IPS-11a (cell line): ENCODE results near the gene FAM162A.
"Not testable (repeated sequence)": the region's sequence is repeated elsewhere in the genome, so short reads cannot be mapped to it uniquely, and the experiment has no call there.

ENCODE experiments used
- H3K4me3 ChIP-seq: one replicate; pipeline ENCODE4 v1.5.1; 2013; ENCODE audit warnings: low read depth, low read length, control low read depth

Gene FAM162A, protein sequence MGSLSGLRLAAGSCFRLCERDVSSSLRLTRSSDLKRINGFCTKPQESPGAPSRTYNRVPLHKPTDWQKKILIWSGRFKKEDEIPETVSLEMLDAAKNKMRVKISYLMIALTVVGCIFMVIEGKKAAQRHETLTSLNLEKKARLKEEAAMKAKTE

DNA sequence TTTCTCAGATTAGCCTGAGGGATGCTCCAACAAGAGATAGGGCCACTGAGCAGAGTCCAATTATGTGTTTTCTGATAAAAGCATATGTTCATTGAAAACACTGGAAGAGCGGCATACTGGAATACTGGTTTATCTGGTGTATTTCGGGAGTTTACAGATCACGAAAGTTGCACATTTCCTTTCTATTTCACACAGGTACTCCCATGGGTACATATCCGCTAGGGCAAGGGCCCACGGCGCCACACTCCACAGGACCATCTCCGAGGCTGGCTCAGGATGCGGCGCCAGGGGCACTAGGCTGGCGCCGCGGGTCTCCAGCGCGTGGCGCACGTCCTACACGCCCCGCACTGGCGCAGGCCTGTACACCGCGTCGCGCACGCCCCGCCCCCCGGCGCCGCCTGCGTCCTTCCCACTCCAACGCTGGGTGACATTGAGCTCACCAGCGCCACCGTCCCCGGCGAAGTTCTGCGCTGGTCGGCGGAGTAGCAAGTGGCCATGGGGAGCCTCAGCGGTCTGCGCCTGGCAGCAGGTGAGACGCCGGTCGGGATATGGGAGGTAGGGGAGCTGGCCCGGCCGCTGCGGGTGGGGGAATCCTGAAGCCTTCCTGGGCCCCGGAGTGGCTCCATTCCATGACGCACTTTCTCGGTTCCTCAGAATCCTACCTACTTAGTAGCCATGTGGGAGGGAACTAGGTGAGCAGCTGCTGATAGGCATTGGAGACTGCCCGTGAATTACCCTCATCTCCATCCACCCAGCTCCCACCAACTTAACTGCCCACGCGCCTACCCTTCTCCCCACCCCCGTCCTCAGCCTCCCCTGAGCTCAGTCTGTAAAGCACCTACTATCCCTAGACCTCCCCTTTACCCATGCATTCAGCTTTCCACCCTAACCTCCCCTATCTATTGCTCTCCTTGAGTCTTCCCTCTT is at the start of gene FAM162A:
FAM162A (plus strand) TSS at position 412 of the 927 bp plus-strand sequence; CDS start at position 496, 84 bp downstream.
- H3K4me3 ChIP-seq = peak within 1 kb of the TSS; percentile 94

DNA sequence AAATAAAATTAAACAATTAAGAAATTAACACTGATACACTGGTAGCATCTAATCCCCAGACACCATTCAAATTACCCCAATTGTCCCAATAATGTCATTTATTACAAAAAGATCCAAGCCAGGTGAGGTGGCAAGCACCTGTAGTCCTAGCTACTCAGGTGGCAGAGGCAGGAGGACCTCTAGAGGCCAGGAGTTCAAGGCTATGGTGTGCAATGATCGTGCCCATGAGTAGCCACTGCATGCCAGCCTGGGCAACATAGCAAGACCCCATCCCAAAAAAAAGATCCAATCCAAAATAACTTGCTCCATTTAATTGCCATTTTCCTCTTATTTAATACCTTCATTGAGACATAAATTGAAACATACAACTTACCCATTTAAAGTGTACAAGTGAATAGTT is 41.2 kb upstream of the FAM162A start:
- no peak overlapping the region for H3K4me3 ChIP-seq

DNA sequence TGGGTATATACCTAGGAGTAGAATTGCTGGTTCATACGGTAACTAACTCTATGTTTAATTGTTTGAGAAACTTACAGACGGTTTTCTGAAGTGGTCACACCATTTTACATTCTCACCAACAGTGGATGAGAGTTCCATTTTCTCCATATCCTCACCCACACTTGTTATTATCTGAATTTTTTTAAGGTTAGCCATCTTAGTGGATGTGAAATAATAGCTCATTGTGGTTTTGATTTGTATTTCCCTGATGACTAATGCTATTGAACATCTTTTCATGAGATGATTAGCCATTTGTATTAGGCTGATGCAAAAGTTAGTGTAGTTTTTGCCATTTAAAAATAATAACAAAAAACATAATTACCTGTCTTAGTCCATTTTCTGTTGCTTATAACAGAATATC is 40.3 kb upstream of the FAM162A start:
- H3K4me3 ChIP-seq = no peak overlapping the region

DNA sequence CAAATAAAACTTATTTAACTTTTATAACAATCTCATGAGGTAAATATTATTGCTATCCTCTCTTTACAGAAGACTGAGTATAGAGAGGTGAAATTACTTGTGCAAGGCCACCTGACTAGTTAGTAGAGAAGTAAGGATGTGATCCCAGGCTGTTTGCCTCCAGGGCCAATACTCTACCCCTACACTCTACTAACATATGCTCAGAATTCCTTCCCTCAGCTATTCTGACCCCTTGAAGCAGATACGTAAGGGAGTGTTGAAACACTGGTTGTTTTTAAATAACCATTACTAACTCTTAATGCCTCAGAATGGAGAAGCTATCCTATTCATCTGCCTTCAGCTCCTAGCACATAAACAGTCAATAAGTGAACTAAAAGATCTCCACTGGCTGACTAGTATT is 34.8 kb upstream of the FAM162A start:
- H3K4me3 ChIP-seq = no peak overlapping the region

DNA sequence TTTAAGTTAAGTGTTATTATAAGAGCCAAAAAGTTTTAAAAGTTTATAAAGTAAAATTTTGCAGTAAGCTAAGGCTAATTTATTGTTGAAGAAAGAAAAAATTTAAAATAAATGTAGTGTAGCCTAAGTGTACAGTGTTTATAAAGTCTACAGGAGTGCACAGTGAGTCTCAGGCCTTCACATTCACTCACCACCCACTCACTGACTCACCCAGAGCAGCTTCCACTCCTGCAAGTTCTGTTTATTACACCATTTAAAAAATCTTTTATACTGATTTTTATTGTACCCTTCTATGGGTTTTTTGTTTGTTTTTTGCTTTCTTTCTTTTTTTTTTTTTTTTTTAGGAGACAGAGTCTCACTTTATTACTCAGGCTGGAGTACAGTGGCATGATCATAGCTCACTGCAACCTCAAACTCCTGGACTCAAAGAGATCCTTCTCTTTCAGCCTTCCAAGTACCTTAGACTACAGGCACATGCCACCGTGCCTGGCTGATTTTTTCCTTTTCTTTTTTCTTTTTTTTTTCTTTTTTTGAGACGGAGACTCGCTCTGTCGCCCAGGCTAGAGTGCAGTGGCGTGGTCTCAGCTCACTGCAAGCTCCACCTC is 33.1 kb upstream of the FAM162A start:
- no peak overlapping the region for H3K4me3 ChIP-seq

DNA sequence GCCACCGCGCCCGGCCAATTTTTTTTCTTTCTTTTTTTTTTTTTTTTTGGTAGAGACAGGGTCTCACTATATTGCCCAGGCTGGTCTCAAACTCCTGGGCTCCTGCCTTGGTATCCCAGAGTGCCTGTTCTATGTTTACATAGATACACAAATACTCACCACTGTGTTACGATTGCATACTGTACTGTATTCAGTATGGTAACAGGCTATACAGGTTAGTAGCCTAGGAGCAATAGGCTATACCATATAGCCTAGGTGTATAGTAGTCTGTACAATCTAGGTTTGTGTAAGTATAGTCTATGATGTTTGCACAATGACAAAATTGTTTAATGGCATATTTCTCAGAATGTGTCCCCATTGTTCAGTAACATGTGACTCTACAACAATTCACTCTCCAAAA is 32.4 kb upstream of the FAM162A start:
- H3K4me3 ChIP-seq = no peak overlapping the region

DNA sequence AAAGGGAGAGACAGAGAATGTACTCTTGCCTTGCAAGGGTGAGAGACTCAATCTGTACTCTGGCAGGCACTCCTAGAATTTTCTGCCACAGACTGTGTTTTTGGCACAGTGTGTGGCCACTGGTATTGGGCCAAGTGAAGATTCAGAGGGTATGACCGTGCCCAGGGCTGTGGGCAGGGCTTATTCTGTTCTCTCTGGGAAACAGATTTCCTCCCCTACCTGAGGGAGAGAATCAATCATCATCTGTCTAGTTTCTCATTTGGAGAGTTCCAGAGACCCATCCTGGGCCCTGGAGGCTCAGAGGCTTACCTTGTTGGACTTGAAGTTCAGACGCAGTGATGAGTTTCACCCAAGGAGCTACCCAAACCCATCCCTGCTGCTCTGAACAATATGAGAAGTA is 30.8 kb upstream of the FAM162A start:
- H3K4me3 ChIP-seq = no peak overlapping the region

DNA sequence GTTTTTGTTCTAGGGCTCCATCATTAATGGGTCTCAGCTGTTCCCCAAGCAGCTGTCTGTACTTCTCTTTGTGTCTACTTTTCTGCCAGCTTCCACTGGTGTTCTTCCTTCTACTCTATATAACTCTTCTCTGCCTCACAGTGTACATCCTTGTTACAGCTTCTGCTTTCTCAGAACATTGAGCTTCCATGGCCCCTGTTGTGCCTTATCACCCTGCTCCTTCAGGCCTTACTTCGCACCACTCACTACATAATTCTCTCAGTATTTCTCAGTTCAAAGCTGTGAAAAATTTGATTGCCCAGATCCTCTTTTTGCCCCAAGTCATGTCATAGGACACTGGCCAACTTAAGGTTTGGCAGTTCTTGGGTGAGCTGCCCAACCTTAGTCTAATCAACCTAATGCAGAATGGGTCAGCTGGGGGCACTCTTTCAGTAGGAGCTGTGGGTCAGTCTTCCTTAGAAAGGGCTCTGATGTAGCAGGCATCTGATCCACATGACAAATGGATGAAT is 30.0 kb upstream of the FAM162A start:
- H3K4me3 ChIP-seq = no peak overlapping the region

DNA sequence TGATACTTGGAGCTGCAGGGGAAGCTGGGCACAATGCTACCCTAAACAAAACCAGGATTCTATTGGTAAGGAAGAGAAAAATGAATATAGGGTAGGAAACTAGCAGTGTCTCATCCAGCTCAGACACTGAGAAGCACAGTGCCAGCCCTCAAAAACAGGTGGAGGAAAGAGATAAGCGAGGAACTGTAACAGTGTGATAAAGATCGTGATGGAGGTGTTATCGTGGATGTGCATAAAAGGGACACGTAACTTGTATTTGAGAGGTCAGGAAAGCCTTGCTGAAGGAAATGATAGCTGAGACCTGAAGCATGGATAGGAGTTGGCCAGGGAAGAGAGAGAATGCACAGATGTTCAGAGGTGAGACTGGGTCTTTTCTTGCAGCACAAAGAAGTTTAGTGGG is 28.4 kb upstream of the FAM162A start:
- H3K4me3 ChIP-seq = no peak overlapping the region

DNA sequence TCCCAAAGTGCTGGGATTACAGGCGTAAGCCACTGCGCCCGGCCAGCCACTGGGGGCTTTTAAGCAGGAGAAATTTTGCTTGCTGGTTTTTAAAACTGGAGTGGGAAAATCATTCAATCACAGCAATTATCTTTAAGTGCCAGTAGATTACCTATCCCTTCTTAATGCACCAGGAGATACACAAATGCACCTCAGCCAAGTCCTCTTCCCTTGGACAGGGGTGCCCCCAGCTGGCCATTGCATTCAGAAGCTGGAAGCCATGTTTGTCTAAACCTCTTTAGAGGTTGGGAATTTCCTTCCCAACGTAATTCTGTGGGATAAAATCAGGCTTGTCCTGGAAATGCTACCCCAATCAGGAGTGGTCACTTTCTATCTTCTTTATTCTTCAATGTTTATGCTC is 27.6 kb upstream of the FAM162A start:
- H3K4me3 ChIP-seq = no peak overlapping the region

DNA sequence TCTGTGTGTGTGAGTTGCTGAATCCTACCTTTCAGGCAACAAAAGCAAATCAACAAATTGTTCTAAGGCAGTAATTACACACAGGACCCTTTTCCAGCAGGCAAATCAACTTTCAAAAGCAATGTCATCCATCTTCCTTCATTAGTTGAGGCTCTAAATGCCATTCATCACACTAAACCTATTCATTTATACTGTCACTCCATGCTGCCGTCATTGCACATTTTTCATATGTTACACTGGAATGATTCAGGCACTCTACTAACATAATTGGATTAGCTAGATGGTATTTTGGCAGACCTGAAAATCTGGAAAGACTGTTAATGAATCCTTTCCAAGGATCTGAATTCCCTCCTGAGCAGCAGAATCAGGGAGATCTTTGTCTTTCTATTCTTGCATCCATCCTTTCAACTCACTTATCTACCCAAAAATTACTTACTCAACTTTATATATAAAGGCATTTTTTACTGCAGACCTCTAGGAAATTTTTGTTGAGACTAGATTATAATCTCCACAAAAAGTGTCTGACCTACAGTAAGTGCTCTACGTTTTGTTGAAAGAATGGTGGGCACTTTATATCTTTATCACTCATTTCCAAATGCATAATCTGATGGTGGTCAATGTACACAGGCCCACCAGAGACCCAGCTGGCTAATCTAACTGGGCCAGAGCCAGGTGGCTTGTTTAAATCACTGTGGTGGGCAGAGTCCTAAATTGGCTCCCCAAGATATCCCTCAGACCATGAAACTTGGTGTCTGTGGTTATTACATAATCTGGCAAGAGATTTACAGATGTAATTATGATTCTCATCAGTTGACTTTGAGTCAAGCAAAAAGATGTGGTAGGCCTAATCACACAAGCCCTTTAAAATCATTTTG is 25.9 kb upstream of the FAM162A start:
- no peak overlapping the region for H3K4me3 ChIP-seq

DNA sequence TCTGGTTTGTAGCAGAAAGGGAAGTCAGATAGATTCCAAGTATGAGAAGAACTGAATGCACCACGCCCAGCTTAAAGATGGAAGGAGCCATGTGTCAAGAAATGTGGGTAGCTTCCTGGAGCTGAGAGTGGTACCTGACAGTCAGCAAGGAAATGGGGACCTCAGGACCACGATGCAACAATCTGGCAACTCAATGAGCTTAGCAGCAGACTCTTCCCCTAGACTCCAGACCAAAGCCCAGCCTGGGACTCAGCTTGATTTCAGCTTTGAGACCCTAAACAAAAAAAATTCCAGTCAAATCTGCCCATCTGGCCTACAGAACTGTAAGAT is 25.3 kb upstream of the FAM162A start:
- no peak overlapping the region for H3K4me3 ChIP-seq

DNA sequence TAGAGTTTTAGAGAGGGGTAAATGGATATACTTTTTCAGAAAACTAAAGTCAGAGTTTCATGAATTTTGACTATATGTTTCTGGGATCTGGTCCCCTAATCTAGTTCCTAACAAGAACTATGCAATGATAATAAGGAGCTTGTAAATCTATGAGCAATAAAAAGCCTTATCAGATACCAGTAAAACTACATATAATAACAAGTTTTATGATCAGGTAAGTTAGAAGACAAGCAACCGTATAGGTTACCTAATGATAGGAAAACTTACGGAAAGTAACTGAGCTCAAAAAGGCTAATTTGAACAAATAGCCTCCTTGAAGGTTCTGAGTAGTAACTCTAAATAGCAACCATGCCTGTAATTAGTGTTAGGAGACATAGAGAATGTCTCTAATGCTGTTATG is 22.0 kb upstream of the FAM162A start:
- no peak overlapping the region for H3K4me3 ChIP-seq

DNA sequence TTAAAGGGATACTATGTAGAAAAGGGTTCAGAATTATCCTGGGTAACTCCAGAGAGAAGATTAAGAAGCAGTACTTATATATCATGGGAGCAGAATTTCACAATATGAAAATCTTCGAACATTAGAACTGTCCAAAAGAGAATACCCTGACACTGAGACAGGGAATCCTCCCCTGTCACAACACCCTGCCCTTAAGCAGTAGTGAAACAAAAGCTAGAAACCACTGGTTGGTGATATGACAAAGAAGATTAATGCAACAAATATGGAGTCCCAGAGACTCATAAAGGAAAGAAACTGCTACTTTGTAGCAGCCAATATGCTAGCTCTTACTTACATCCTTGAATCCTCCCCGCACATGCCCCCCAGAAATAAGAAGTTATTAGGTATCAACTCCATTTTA is 19.5 kb upstream of the FAM162A start:
- no peak overlapping the region for H3K4me3 ChIP-seq

DNA sequence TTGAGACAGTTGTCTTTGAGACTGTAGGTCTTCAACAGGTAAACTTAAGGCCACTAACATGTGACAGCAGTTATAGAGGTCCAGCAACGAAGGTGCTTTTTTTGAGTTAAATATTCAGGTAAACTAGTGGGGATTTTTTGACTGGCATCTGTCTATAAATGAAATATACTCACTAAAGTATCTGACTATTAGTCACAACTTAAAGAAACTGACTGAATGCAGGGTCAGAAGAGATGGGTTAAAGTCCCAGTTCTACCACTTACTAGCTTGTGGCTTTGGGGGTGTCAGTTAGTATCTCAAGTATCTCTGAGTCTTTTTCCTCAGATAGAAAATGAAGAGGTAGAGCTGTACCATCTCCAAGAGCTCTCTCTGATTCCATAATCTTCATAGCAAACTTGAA is 18.9 kb upstream of the FAM162A start:
- no peak overlapping the region for H3K4me3 ChIP-seq

DNA sequence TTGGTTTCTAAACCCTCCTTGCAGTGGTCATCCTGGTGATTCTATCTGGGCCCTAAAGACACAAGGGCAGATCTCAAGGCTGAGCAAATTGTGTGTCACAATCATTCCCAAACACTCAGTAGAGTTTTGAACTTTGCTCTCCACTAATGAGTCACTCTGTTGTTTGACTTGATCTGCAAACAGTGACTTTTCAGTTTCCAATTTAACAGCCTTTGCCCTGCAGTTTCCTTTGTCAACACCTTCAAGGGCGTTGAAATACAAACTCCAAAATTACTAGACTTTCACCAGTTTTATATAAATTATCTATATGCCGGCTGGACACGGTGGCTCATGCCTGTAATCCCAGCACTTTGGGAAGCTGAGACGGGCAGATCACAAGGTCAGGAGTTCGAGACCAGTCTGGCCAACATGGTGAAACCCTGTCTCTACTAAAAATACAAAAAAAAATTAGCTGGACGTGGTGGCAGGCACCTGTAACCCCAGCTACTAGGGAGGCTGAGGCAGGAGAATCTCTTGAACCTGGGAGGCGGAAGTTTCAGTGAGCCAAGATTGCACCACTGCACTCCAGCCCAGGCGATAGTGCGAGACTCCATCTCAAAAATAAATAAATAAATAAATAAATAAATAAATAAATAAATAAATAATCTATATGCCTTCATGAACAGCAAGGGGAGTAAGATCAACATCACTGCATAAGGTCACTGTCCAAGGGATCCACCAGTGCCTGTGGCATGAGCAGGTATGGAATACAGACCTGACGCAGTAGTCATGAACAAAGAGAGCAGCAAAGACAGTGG is 18.2 kb upstream of the FAM162A start:
- H3K4me3 ChIP-seq = not testable (repeated sequence)

DNA sequence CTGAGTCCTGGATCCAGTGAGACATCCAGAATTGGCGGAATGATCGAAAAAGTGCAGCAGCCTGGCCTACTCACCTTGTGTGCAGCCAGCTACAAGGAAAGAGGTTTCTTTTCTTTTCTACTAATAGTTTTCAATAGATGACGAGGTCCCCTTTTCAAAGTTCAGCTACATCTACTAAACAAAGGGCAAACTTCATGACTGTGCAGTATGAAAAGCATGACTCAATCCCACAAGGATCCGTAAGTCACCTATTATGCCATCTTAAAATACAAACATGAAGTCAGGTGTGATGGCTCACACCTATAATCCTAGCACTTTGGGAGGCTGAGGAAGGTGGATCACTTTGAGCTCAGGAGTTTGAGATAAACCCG is 17.6 kb upstream of the FAM162A start:
- H3K4me3 ChIP-seq = no peak overlapping the region

DNA sequence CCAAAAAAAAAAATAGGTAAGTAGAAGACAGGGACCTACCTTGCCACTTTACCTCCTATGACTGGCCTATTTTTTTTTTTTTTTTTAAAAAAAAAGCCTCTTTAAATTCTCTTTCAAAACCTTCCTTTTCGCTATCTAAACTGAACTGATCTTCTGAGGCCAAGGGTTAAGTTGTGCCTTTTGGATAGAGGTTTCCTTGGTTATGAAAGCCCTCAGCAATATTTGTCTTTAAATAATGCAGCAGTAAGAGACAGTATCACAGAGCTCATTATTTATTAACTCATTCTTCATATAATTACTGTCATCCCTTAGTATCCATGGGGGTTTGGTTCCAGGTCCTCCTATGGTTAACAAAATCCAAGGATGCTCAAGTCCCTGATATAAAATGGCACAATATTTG is 9.9 kb upstream of the FAM162A start:
- H3K4me3 ChIP-seq = no peak overlapping the region

DNA sequence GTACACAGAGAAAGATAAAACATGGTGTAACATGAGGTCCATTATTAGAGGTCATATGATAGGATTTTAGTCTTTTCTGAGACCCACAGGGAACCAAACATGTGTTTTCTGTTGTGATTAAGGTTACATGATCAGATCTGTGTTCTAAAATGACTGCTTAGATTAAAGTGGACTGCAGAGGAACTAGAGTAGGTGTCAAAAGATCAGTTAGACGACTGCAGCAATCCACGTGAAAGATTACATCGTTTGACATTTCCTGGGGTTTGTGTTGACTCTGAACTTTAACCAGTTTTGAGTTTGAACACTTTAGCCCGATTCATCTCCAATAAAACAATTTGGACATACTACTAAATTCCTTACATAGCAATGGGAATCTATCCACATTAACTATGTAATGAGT is 6.0 kb upstream of the FAM162A start:
- H3K4me3 ChIP-seq = no peak overlapping the region

DNA sequence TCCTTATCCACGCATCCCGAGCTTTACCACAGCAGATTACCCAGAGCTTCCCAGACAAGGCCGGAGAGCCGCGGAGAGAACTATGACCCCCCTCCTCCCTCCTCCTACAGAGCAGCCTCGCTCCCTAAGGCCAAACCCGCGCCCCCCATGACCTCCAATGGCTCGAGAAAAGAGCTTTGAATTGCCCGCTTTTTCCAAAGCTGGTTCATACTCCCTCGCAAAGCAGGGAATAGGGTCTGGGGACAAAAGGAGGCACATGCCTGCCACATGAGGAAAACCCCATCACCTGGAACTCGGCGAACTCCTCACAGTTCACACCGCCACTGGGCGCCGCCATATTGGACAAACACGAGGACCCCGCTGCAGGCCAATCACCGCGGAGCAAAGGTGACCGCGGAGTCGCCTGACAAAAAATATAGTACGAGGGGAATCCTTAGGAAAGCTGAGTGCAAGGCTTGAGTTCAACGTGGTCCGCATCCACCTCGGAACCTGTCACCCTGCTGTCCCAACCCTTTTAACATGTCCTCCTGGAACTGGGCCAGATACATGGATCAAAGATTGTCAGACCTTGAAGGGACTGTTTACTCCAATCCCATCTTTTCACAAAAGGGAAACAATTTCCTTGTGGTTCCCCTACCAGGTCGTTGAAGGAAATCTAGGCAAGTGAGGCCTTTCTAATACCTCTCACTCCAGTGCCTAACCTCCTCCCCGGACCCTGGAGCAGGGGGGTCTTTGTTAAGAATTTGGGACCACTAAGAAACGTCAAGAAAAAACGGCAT is 905 bp upstream of the FAM162A start, which contains the start of gene MIX23:
MIX23 (minus strand) TSS at position 344 of the 779 bp plus-strand sequence; CDS start at position 337, 7 bp downstream.
- H3K4me3 ChIP-seq = peak within 1 kb of the TSS; percentile 94
